ENCODE measurements around the gene XYLT2. TPM values are rescaled to one million over a fixed set of nuclear protein-coding genes. Genes with fewer than 3 reads are reported as not detected.

XYLT2 gene
- total RNA-seq, 1 experiment from 2014 or later: 39.7 TPM

- H3K4me3 Mint-ChIP-seq: no peak overlapping the region
- ChIA-PET CTCF (interaction anchor here (0.6 to 5.0 kb wide), 6 partner anchors 12 to 247 kb away, joined by 3 to 26 read pairs (median 12); partner anchors contain the start of genes COL1A1 and LRRC59), POLR2A (no interaction called here)
- peaks cover 32% of the 10 kb centered on the region for H3K4me1 Mint-ChIP-seq
- TF ChIP-seq CTCF (IDR thresholded peaks at IDR 0.05) (no peak), ZNF121 (CRISPR knock-in tag; IDR thresholded peaks at IDR 0.05) (no peak), SOX15 (CRISPR knock-in tag; IDR thresholded peaks at IDR 0.05) (no peak), ZNF317 (CRISPR knock-in tag; IDR thresholded peaks at IDR 0.05; ENCODE audit: borderline replicate concordance, low read depth) (no peak), ESRRA (CRISPR knock-in tag; IDR thresholded peaks at IDR 0.05; ENCODE audit: borderline replicate concordance) (no peak), ERG (CRISPR knock-in tag; IDR thresholded peaks at IDR 0.05) (no peak), ZNF423 (CRISPR knock-in tag; IDR thresholded peaks at IDR 0.05) (no peak), ZNF219 (CRISPR knock-in tag; IDR thresholded peaks at IDR 0.05; ENCODE audit: borderline replicate concordance) (no peak), GRHL2 (CRISPR knock-in tag; IDR thresholded peaks at IDR 0.05; ENCODE audit: insufficient replicate concordance, severe bottlenecking) (no peak), SP1 (CRISPR knock-in tag; conservative IDR thresholded peaks at IDR 0.05) (no peak), SMAD4 (CRISPR knock-in tag; IDR thresholded peaks at IDR 0.05) (no peak), ZNF396 (CRISPR knock-in tag; IDR thresholded peaks at IDR 0.05; ENCODE audit: borderline replicate concordance) (no peak), ZNF671 (CRISPR knock-in tag; IDR thresholded peaks at IDR 0.05) (no peak), TCF7 (CRISPR knock-in tag; IDR thresholded peaks at IDR 0.05; ENCODE audit: low read depth) (no peak), ZNF416 (CRISPR knock-in tag; IDR thresholded peaks at IDR 0.05) (no peak), USF2 (CRISPR knock-in tag; IDR thresholded peaks at IDR 0.05) (no peak), FOXP4 (CRISPR knock-in tag; IDR thresholded peaks at IDR 0.05) (no peak), EMX1 (CRISPR knock-in tag; IDR thresholded peaks at IDR 0.05) (no peak)
- no peak overlapping the region for H3K27ac Mint-ChIP-seq
- no peak for DNase-seq (ENCODE audit: low spot score)
- peaks cover 5% of the 10 kb centered on the region; the same call in 1 of the 2 replicates for H3K36me3 Mint-ChIP-seq
- no peak for ATAC-seq
- H3K9me3 Mint-ChIP-seq: no peaks in the 10 kb centered on the region
- peaks cover 11% of the 10 kb centered on the region for H3K27me3 Mint-ChIP-seq (ENCODE audit: low read depth)
Measured at GRCh38 chr17:50349243-50349600, 3.3 kb downstream of the XYLT2 start.

GRCh38 chr17:50350733-50351132 is 4.8 kb downstream of the XYLT2 start:
- ATAC-seq (no peak), DNase-seq (ENCODE audit: low spot score) (no peak)
- Mint-ChIP-seq H3K27ac (no peak overlapping the region), H3K27me3 (ENCODE audit: low read depth) (no peaks in the 10 kb centered on the region), H3K4me1 (peaks cover 21% of the 10 kb centered on the region), H3K4me3 (no peak overlapping the region), H3K36me3 (peaks cover 13% of the 10 kb centered on the region), H3K9me3 (no peaks in the 10 kb centered on the region)
- ChIA-PET POLR2A (no interaction called here), CTCF (interaction anchor here (1.1 to 1.3 kb wide), 2 partner anchors 11 to 47 kb away, joined by 3 to 4 read pairs; partner anchors contain the start of gene LRRC59)
- TF ChIP-seq ZBTB43 (CRISPR knock-in tag; IDR thresholded peaks at IDR 0.05) (no peak), NFYB (CRISPR knock-in tag; conservative IDR thresholded peaks at IDR 0.05; ENCODE audit: low read depth) (no peak)
